HEK293 (cell line): ENCODE data around the gene SLC16A5.

ENCODE experiments used
- KLF9 ChIP-seq: fragments of 450-650 bp; formaldehyde crosslinking; IDR thresholded peaks from 2 replicates; pipeline ENCODE4 v1.5.1; 2016; ENCODE audit warnings: missing biosample characterization, missing genetic modification characterization, low read depth
- PRDM4 ChIP-seq: fragments of 450-650 bp; formaldehyde crosslinking; IDR thresholded peaks from 2 replicates; pipeline ENCODE4 v1.5.1; 2017; ENCODE audit warnings: missing biosample characterization, missing genetic modification characterization
- SCRT1 ChIP-seq: fragments of 450-650 bp; formaldehyde crosslinking; IDR thresholded peaks from 2 replicates; pipeline ENCODE4 v1.5.1; 2016; ENCODE audit warnings: missing biosample characterization, missing genetic modification characterization, borderline replicate concordance
- TCF7L2 ChIP-seq: IDR thresholded peaks from 2 replicates; pipeline ENCODE4 v1.6.1; 2011; ENCODE audit warnings: low read depth, mild to moderate bottlenecking, inconsistent platforms, low read length, moderate library complexity, borderline replicate concordance
- ZBTB20 ChIP-seq: fragments of 450-650 bp; formaldehyde crosslinking; IDR thresholded peaks from 2 replicates; pipeline ENCODE4 v1.5.1; 2016; ENCODE audit warnings: missing biosample characterization, missing genetic modification characterization
- ZBTB49 ChIP-seq: fragments of 450-650 bp; formaldehyde crosslinking; IDR thresholded peaks from 2 replicates; pipeline ENCODE4 v1.5.1; 2016; ENCODE audit warnings: missing biosample characterization, missing genetic modification characterization, low read depth
- ZFP37 ChIP-seq: fragments of 450-650 bp; formaldehyde crosslinking; IDR thresholded peaks from 2 replicates; pipeline ENCODE4 v1.5.1; 2016; ENCODE audit warnings: missing biosample characterization, missing genetic modification characterization
- ZNF10 ChIP-seq: fragments of 450-650 bp; formaldehyde crosslinking; IDR thresholded peaks from 2 replicates; pipeline ENCODE4 v1.5.1; 2017; ENCODE audit warnings: missing biosample characterization, missing genetic modification characterization
- ZNF26 ChIP-seq: fragments of 450-650 bp; formaldehyde crosslinking; IDR thresholded peaks from 2 replicates; pipeline ENCODE4 v1.5.1; 2016; ENCODE audit warnings: missing biosample characterization, missing genetic modification characterization
- ZNF335 ChIP-seq: fragments of 450-650 bp; formaldehyde crosslinking; conservative IDR thresholded peaks from 2 replicates; pipeline ENCODE4 v1.5.1; 2016; ENCODE audit warnings: missing biosample characterization, missing genetic modification characterization
- ZNF354C ChIP-seq: fragments of 450-650 bp; formaldehyde crosslinking; IDR thresholded peaks from 2 replicates; pipeline ENCODE4 v1.5.1; 2016; ENCODE audit warnings: missing biosample characterization, missing genetic modification characterization, low read depth, borderline replicate concordance
- ZNF585B ChIP-seq: fragments of 450-650 bp; formaldehyde crosslinking; IDR thresholded peaks from 2 replicates; pipeline ENCODE4 v1.5.1; 2016; ENCODE audit warnings: missing biosample characterization, missing genetic modification characterization
- ZNF785 ChIP-seq: fragments of 450-650 bp; formaldehyde crosslinking; IDR thresholded peaks from 2 replicates; pipeline ENCODE4 v1.5.1; 2016; ENCODE audit warnings: missing biosample characterization, missing genetic modification characterization
- TF ChIP-seq, protein P1 (sequence below): fragments of 450-650 bp; formaldehyde crosslinking; IDR thresholded peaks from 2 replicates; pipeline ENCODE4 v1.5.1; 2017; ENCODE audit warnings: missing biosample characterization, mild to moderate bottlenecking, missing genetic modification characterization, moderate library complexity
- TF ChIP-seq, protein P2 (sequence below): fragments of 450-650 bp; formaldehyde crosslinking; IDR thresholded peaks from 2 replicates; pipeline ENCODE4 v1.5.1; 2016; ENCODE audit warnings: missing biosample characterization, missing genetic modification characterization
- TF ChIP-seq, protein P3 (sequence below): fragments of 450-650 bp; formaldehyde crosslinking; conservative IDR thresholded peaks from 2 replicates; pipeline ENCODE4 v1.5.1; 2016; ENCODE audit warnings: low read depth, missing biosample characterization, missing genetic modification characterization
- TF ChIP-seq, protein P4 (sequence below): fragments of 450-650 bp; formaldehyde crosslinking; IDR thresholded peaks from 2 replicates; pipeline ENCODE4 v1.5.1; 2016; ENCODE audit warnings: missing biosample characterization, missing genetic modification characterization, borderline replicate concordance
- TF ChIP-seq, protein P5 (sequence below): fragments of 450-650 bp; formaldehyde crosslinking; IDR thresholded peaks from 2 replicates; pipeline ENCODE4 v1.5.1; 2017; ENCODE audit warnings: missing biosample characterization, missing genetic modification characterization

Gene SLC16A5

DNA sequence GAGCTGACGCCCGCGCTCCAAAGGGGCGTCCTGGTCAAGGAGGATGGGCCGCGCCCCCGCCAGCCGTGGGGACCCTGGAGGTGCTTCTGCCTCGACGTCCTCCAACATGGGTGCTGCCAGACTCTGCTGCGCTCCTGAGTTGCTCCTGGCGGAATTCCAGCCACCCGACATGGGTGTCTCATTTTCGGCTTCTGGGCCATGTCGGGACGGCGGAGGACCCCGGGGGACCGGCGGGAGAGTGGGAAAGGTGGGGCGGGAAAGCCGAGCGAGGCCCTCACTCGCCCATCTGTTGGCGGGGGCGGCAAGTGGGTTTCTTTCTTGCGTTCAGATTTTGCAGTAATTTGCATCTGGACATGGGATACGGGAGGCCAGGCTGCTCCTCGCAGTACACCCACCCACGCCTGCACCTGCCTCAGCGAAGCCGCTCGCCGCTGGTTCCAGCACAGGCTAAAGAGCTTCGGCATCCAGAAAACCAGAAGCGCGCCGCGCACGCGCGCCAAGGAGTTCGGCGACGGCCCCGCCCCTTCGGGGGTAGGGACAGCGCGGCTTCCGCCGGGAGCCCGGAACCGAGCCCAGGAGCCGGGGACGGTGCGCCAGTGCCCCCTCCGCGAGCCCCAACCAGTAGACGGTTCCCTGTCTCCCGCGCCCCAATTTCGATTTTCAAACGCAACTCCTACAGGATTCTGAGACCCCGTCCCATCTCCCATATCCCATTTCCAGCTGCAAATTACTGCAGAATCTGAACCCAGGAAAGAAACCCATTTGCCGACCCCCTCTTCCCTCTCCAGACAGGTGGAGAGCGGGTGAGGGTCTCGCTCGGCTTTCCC is 21.9 kb downstream of the SLC16A5 start, which contains the start of gene ARMC7 (continued):
- TF ChIP-seq ZNF26 (tag by site-specific recombination) (no peak), ZNF785 (tag by site-specific recombination) (no peak), ZBTB20 (tag by site-specific recombination) (peak; percentile 60; the same call in 1 of the 2 replicates), TCF7L2 (no peak), ZFP37 (tag by site-specific recombination) (no peak), PRDM4 (no peak), KLF9 (tag by site-specific recombination) (peak; percentile 68; the same call in 1 of the 2 replicates), SCRT1 (tag by site-specific recombination) (no peak), ZNF354C (tag by site-specific recombination) (no peak), ZNF10 (tag by site-specific recombination) (no peak), ZNF585B (tag by site-specific recombination) (no peak), ZBTB49 (tag by site-specific recombination) (no peak), ZNF335 (peak; percentile 83)
- TF ChIP-seq, protein P1, sequence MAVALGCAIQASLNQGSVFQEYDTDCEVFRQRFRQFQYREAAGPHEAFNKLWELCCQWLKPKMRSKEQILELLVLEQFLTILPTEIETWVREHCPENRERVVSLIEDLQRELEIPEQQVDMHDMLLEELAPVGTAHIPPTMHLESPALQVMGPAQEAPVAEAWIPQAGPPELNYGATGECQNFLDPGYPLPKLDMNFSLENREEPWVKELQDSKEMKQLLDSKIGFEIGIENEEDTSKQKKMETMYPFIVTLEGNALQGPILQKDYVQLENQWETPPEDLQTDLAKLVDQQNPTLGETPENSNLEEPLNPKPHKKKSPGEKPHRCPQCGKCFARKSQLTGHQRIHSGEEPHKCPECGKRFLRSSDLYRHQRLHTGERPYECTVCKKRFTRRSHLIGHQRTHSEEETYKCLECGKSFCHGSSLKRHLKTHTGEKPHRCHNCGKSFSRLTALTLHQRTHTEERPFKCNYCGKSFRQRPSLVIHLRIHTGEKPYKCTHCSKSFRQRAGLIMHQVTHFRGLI, result no peak
- TF ChIP-seq, protein P2, sequence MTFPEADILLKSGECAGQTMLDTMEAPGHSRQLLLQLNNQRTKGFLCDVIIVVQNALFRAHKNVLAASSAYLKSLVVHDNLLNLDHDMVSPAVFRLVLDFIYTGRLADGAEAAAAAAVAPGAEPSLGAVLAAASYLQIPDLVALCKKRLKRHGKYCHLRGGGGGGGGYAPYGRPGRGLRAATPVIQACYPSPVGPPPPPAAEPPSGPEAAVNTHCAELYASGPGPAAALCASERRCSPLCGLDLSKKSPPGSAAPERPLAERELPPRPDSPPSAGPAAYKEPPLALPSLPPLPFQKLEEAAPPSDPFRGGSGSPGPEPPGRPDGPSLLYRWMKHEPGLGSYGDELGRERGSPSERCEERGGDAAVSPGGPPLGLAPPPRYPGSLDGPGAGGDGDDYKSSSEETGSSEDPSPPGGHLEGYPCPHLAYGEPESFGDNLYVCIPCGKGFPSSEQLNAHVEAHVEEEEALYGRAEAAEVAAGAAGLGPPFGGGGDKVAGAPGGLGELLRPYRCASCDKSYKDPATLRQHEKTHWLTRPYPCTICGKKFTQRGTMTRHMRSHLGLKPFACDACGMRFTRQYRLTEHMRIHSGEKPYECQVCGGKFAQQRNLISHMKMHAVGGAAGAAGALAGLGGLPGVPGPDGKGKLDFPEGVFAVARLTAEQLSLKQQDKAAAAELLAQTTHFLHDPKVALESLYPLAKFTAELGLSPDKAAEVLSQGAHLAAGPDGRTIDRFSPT (tag by site-specific recombination), result no peak
- TF ChIP-seq, protein P3, sequence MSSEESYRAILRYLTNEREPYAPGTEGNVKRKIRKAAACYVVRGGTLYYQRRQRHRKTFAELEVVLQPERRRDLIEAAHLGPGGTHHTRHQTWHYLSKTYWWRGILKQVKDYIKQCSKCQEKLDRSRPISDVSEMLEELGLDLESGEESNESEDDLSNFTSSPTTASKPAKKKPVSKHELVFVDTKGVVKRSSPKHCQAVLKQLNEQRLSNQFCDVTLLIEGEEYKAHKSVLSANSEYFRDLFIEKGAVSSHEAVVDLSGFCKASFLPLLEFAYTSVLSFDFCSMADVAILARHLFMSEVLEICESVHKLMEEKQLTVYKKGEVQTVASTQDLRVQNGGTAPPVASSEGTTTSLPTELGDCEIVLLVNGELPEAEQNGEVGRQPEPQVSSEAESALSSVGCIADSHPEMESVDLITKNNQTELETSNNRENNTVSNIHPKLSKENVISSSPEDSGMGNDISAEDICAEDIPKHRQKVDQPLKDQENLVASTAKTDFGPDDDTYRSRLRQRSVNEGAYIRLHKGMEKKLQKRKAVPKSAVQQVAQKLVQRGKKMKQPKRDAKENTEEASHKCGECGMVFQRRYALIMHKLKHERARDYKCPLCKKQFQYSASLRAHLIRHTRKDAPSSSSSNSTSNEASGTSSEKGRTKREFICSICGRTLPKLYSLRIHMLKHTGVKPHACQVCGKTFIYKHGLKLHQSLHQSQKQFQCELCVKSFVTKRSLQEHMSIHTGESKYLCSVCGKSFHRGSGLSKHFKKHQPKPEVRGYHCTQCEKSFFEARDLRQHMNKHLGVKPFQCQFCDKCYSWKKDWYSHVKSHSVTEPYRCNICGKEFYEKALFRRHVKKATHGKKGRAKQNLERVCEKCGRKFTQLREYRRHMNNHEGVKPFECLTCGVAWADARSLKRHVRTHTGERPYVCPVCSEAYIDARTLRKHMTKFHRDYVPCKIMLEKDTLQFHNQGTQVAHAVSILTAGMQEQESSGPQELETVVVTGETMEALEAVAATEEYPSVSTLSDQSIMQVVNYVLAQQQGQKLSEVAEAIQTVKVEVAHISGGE (tag by site-specific recombination), result peak; percentile 96
- TF ChIP-seq, protein P4, sequence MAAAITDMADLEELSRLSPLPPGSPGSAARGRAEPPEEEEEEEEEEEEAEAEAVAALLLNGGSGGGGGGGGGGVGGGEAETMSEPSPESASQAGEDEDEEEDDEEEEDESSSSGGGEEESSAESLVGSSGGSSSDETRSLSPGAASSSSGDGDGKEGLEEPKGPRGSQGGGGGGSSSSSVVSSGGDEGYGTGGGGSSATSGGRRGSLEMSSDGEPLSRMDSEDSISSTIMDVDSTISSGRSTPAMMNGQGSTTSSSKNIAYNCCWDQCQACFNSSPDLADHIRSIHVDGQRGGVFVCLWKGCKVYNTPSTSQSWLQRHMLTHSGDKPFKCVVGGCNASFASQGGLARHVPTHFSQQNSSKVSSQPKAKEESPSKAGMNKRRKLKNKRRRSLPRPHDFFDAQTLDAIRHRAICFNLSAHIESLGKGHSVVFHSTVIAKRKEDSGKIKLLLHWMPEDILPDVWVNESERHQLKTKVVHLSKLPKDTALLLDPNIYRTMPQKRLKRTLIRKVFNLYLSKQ (tag by site-specific recombination), result no peak
- TF ChIP-seq, protein P5, sequence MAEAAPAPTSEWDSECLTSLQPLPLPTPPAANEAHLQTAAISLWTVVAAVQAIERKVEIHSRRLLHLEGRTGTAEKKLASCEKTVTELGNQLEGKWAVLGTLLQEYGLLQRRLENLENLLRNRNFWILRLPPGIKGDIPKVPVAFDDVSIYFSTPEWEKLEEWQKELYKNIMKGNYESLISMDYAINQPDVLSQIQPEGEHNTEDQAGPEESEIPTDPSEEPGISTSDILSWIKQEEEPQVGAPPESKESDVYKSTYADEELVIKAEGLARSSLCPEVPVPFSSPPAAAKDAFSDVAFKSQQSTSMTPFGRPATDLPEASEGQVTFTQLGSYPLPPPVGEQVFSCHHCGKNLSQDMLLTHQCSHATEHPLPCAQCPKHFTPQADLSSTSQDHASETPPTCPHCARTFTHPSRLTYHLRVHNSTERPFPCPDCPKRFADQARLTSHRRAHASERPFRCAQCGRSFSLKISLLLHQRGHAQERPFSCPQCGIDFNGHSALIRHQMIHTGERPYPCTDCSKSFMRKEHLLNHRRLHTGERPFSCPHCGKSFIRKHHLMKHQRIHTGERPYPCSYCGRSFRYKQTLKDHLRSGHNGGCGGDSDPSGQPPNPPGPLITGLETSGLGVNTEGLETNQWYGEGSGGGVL (tag by site-specific recombination), result peak; percentile 27; the same call in 1 of the 2 replicates
